Neutrophil (primary cell): Measurements from ENCODE around the gene CNDP2.

ENCODE experiments used
- H3K27ac ChIP-seq: fragments of 200-600 bp; sonication (generic); 2 replicates; pipeline ENCODE4 v1.5.1; 2016; ENCODE audit warnings: mild to moderate bottlenecking, moderate library complexity
- H3K27me3 ChIP-seq: fragments of 200-600 bp; sonication (generic); 2 replicates; pipeline ENCODE4 v1.6.0; 2016; ENCODE audit warnings: mild to moderate bottlenecking
- H3K36me3 ChIP-seq: fragments of 200-600 bp; sonication (generic); 2 replicates; pipeline ENCODE4 v1.5.1; 2017
- H3K4me1 ChIP-seq, 2 experiments: fragments of 200-600 bp in 1 of 2; sonication (generic) in 1 of 2; 1 replicate in 1 of 2; 2 replicates in 1 of 2; pipeline versions ENCODE4 v1.5.1 to v1.6.1; 2013 to 2016; ENCODE audit warnings: low read depth in 1 of 2, low read length in 1 of 2, mild to moderate bottlenecking in 1 of 2, moderate library complexity in 1 of 2; ENCODE audit not compliant: control insufficient read depth in 1 of 2, insufficient read depth in 1 of 2
- H3K4me3 ChIP-seq, 2 experiments: fragments of 200-600 bp in 1 of 2; sonication (generic) in 1 of 2; 1 replicate in 1 of 2; 2 replicates in 1 of 2; pipeline ENCODE4 v1.5.1; 2013 to 2016; ENCODE audit warnings: low read depth in 1 of 2, low read length in 1 of 2, mild to moderate bottlenecking in 1 of 2, moderate library complexity in 1 of 2
- H3K9me3 ChIP-seq: fragments of 200-600 bp; sonication (generic); 2 replicates; pipeline ENCODE4 v1.5.1; 2016
- TF ChIP-seq, protein P1 (sequence below): fragments of 200-600 bp; sonication (generic); IDR thresholded peaks from 2 replicates; pipeline ENCODE4 v1.5.1; 2016; ENCODE audit warnings: antibody characterized with exemption

Gene CNDP2

DNA sequence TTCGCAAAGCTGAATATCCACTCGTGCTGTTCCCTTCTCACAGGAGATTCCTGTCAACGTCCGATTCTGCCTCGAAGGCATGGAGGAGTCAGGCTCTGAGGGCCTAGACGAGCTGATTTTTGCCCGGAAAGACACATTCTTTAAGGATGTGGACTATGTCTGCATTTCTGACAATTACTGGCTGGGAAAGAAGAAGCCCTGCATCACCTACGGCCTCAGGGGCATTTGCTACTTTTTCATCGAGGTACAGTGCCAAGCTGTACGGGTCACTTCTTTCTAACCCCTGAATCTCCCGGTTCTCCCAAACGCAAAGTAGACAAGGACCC, 14.6 kb downstream of the CNDP2 start:
- no peaks in the 10 kb centered on the region for H3K4me1 ChIP-seq
- H3K36me3 ChIP-seq = peaks cover 87% of the 10 kb centered on the region
- H3K4me3 ChIP-seq = no peak overlapping the region
- H3K27ac ChIP-seq = no peak overlapping the region
- no peaks in the 10 kb centered on the region for H3K9me3 ChIP-seq
- no peaks in the 10 kb centered on the region for H3K27me3 ChIP-seq
- TF ChIP-seq, protein P1, sequence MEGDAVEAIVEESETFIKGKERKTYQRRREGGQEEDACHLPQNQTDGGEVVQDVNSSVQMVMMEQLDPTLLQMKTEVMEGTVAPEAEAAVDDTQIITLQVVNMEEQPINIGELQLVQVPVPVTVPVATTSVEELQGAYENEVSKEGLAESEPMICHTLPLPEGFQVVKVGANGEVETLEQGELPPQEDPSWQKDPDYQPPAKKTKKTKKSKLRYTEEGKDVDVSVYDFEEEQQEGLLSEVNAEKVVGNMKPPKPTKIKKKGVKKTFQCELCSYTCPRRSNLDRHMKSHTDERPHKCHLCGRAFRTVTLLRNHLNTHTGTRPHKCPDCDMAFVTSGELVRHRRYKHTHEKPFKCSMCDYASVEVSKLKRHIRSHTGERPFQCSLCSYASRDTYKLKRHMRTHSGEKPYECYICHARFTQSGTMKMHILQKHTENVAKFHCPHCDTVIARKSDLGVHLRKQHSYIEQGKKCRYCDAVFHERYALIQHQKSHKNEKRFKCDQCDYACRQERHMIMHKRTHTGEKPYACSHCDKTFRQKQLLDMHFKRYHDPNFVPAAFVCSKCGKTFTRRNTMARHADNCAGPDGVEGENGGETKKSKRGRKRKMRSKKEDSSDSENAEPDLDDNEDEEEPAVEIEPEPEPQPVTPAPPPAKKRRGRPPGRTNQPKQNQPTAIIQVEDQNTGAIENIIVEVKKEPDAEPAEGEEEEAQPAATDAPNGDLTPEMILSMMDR = no peak

DNA sequence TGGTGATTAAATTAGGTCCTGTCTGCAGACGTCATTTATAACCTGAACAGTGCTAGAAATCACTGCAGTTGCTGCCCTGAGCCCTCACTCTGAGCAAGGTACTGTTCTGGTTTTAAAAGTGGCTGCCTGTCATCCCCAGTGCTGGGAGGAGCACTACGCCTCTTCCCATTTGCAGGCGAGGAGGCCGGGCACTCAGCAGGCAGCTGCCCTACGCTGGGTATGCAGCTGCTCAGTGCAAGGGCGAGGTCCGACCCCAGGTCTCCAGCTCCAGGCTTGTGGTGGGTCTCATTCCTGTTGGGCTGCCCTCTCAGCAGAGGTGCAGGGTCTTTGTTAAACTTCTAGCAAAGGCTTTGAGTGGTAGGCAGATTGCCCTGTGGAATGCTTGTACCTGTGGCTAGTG, 15.7 kb downstream of the CNDP2 start:
- Histone ChIP-seq H3K27ac (no peak overlapping the region), H3K9me3 (no peaks in the 10 kb centered on the region), H3K4me1 (no peaks in the 10 kb centered on the region), H3K27me3 (no peaks in the 10 kb centered on the region), H3K36me3 (peaks cover 90% of the 10 kb centered on the region), H3K4me3 (no peak overlapping the region)
- TF ChIP-seq, protein P1 = no peak

DNA sequence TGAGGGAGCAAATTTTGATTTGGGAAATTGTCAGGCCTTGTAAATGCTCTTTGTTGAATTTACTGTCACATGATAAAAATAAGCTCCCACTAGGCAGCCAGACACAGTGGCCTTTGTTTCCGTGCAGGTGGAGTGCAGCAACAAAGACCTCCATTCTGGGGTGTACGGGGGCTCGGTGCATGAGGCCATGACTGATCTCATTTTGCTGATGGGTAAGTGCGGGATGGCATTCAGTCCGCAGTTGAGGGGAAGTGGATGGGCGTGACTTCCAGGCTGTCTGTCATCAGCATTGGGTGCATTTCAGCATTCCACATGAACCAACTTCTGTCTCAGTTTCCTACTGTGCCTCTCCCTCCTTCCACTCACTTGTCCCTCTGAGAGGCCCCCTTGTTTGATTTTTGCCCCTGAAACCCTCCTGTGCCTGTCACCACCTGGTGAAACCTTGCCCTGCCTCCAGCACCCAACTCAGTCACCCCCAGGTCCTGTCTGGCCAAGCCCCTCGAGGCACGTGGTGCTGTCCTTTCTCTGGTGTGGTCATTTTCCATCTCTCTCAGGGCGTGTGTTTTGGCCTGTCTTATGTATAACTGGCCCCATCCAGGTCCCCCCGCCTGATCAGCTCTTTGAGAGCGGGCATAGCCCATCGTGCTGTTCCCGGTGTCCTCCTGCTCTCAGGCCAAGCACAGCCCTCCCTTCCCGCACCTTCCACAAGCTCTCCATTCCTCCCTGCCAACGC, 16.3 kb downstream of the CNDP2 start:
- TF ChIP-seq, protein P1 = no peak
- Histone ChIP-seq H3K36me3 (peaks cover 88% of the 10 kb centered on the region), H3K27ac (no peak overlapping the region), H3K4me3 (no peak overlapping the region), H3K4me1 (no peaks in the 10 kb centered on the region), H3K9me3 (no peaks in the 10 kb centered on the region), H3K27me3 (no peaks in the 10 kb centered on the region)

DNA sequence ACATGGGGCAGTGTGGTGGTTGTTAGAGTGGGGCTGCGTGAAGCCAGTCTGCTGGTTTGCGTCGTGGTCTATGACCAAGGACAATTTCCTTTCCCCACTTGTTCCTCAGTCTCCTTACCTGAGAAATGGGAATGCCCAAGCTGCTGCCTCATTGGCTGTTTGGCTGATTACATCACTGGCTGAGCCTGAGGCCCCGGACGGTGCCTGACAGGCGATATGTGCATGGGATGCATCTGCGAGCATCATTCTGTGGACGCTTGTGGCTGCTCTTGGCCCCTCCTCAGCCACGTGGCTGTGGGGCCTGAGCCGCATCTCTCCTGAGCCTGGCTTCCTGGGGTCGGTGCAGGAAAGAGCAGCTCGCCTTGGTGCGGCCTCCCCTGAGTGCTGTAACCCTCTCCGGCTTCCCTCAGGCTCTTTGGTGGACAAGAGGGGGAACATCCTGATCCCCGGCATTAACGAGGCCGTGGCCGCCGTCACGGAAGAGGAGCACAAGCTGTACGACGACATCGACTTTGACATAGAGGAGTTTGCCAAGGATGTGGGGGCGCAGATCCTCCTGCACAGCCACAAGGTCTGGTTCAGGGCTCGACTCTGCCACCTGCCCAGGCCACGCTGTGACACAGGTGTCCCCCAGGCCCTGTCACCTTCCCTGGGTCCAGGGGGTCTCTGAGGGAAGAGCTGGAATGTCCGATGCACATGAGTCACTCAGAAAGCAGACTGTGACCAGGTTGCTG, 17.2 kb downstream of the CNDP2 start:
- Histone ChIP-seq H3K4me1 (no peaks in the 10 kb centered on the region), H3K36me3 (peaks cover 87% of the 10 kb centered on the region)

DNA sequence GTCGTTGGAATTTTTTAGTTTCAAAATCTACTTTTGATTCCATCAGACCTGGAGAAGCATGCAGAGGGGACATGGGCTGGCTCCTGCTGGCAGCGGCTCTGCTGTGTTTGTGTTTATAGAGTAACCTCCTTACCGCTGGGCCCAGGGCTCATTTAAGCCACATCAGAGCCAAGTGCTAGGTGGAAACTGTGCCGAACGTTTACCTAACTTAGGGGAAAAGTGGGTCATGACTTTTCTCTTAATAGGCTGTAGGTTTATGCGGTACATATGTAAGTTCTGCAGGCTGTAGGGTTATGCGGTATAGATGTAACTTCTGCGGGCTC, 17.7 kb downstream of the CNDP2 start:
- H3K36me3 ChIP-seq = peaks cover 87% of the 10 kb centered on the region
- no peaks in the 10 kb centered on the region for H3K4me1 ChIP-seq
- H3K4me3 ChIP-seq = no peak overlapping the region
- no peaks in the 10 kb centered on the region for H3K27me3 ChIP-seq
- no peak overlapping the region for H3K27ac ChIP-seq
- H3K9me3 ChIP-seq = no peaks in the 10 kb centered on the region
- TF ChIP-seq, protein P1 = no peak

More for the DNA sequence above, 17.2 kb downstream of the CNDP2 start:
- TF ChIP-seq, protein P1 = no peak
- Histone ChIP-seq H3K9me3 (no peaks in the 10 kb centered on the region), H3K4me3 (no peak overlapping the region), H3K27ac (no peak overlapping the region), H3K27me3 (no peaks in the 10 kb centered on the region)
